Activated naive CD4-positive, alpha-beta T cell treated with anti-CD3 and anti-CD28 coated beads for 36 hours (primary cell): Measurements from ENCODE around the gene CCDC149. TPM values are rescaled to one million over a fixed set of nuclear protein-coding genes. Genes with fewer than 3 reads are reported as not detected.
"Not testable (repeated sequence)": the region's sequence is repeated elsewhere in the genome, so short reads cannot be mapped to it uniquely, and the experiment has no call there.

Experiments used
- CTCF ChIA-PET: fragments of 350-600 bp; sonication (Branson Sonifier 250); formaldehyde crosslinking; loops from one replicate; lab custom pipeline; 2021; ENCODE audit warnings: antibody characterized with exemption; lab: Charles Lee
- DNase-seq: peaks from one replicate; pipeline ENCODE4 v3.0.0-alpha.2; 2020
- H3K27ac Mint-ChIP-seq: one replicate; pipeline ENCODE4 v1.8.0; 2021; ENCODE audit warnings: mild to moderate bottlenecking, mixed read lengths
- H3K27me3 Mint-ChIP-seq: one replicate; pipeline ENCODE4 v1.8.0; 2021; ENCODE audit warnings: low read depth, mixed read lengths
- H3K36me3 Mint-ChIP-seq: one replicate; pipeline ENCODE4 v1.8.0; 2021; ENCODE audit warnings: low read depth, mixed read lengths
- H3K4me1 Mint-ChIP-seq: one replicate; pipeline ENCODE4 v1.8.0; 2021; ENCODE audit warnings: low read depth, mixed read lengths
- H3K4me3 Mint-ChIP-seq: one replicate; pipeline ENCODE4 v1.8.0; 2021; ENCODE audit warnings: mild to moderate bottlenecking, moderate library complexity, mixed read lengths
- H3K9me3 Mint-ChIP-seq: one replicate; pipeline ENCODE4 v1.8.0; 2021; ENCODE audit warnings: mixed read lengths
- intact Hi-C: fragments of 100-400 bp; cut with micrococcal nuclease; formaldehyde crosslinking; loops from one replicate; pipeline ENCODE4 v1.15.1; 2023
- total RNA-seq, 2 experiments: library from RNA; stranded (reverse); gene quantifications; one replicate each; pipeline ENCODE4 v1.2.3, GENCODE V29; 2021

Gene CCDC149
- total RNA-seq, 2 experiments from 2014 or later: not detected

- CTCF ChIA-PET: no interaction called here
- H3K4me1 Mint-ChIP-seq: peaks cover 2% of the 10 kb centered on the region
- no peak for DNase-seq
- peak overlapping the region; percentile 19 for H3K4me3 Mint-ChIP-seq
- no peak overlapping the region for H3K27ac Mint-ChIP-seq
- H3K9me3 Mint-ChIP-seq: peaks cover 3% of the 10 kb centered on the region
- peaks cover 1% of the 10 kb centered on the region for H3K36me3 Mint-ChIP-seq
- intact Hi-C loops: no loop called here
- H3K27me3 Mint-ChIP-seq: peaks cover 41% of the 10 kb centered on the region
Observed at GRCh38 chr4:24913119-24913485, 260 bp upstream of the CCDC149 start.

GRCh38 chr4:24910499-24910898 lies 2.3 kb downstream of the CCDC149 start:
- no peak for DNase-seq

GRCh38 chr4:24909606-24910005 lies 3.2 kb downstream of the CCDC149 start:
- H3K4me3 Mint-ChIP-seq, H3K27ac Mint-ChIP-seq, H3K36me3 Mint-ChIP-seq, H3K4me1 Mint-ChIP-seq, intact Hi-C loops, CTCF ChIA-PET, DNase-seq, H3K9me3 Mint-ChIP-seq: not testable (repeated sequence)
- peaks cover 26% of the 10 kb centered on the region for H3K27me3 Mint-ChIP-seq

More at GRCh38 chr4:24910499-24910898, 2.3 kb downstream of the CCDC149 start:
- no peak overlapping the region for H3K4me3 Mint-ChIP-seq
- no peak overlapping the region for H3K27ac Mint-ChIP-seq
- intact Hi-C loops: no loop called here
- H3K4me1 Mint-ChIP-seq: peaks cover 2% of the 10 kb centered on the region
- H3K36me3 Mint-ChIP-seq: peaks cover 1% of the 10 kb centered on the region
- H3K27me3 Mint-ChIP-seq: peaks cover 32% of the 10 kb centered on the region
- CTCF ChIA-PET: no interaction called here
- H3K9me3 Mint-ChIP-seq: peaks cover 3% of the 10 kb centered on the region

- Mint-ChIP-seq H3K9me3 (no peaks in the 10 kb centered on the region), H3K27me3 (no peaks in the 10 kb centered on the region), H3K4me3 (no peak overlapping the region), H3K36me3 (no peaks in the 10 kb centered on the region), H3K4me1 (no peaks in the 10 kb centered on the region), H3K27ac (no peak overlapping the region)
- CTCF ChIA-PET: no interaction called here
- intact Hi-C loops: no loop called here
- DNase-seq: no peak
Observed at GRCh38 chr4:24897639-24898038, 15.2 kb downstream of the CCDC149 start.

- Mint-ChIP-seq H3K36me3 (no peaks in the 10 kb centered on the region), H3K4me1 (no peaks in the 10 kb centered on the region), H3K27ac (no peak overlapping the region), H3K9me3 (no peaks in the 10 kb centered on the region), H3K4me3 (no peak overlapping the region), H3K27me3 (no peaks in the 10 kb centered on the region)
- DNase-seq: no peak
- intact Hi-C loops: no loop called here
- CTCF ChIA-PET: no interaction called here
Observed at GRCh38 chr4:24896977-24897376, 15.9 kb downstream of the CCDC149 start.

- H3K4me3 Mint-ChIP-seq: no peak overlapping the region
- no peaks in the 10 kb centered on the region for H3K36me3 Mint-ChIP-seq
- no peaks in the 10 kb centered on the region for H3K9me3 Mint-ChIP-seq
- H3K4me1 Mint-ChIP-seq: no peaks in the 10 kb centered on the region
- no peak for DNase-seq
- no peak overlapping the region for H3K27ac Mint-ChIP-seq
- intact Hi-C loops: no loop called here
- no peaks in the 10 kb centered on the region for H3K27me3 Mint-ChIP-seq
- CTCF ChIA-PET: no interaction called here
Observed at GRCh38 chr4:24896056-24896455, 16.8 kb downstream of the CCDC149 start.

GRCh38 chr4:24895461-24895860 lies 17.4 kb downstream of the CCDC149 start:
- Mint-ChIP-seq H3K9me3 (no peaks in the 10 kb centered on the region), H3K27ac (no peak overlapping the region), H3K4me1 (no peaks in the 10 kb centered on the region), H3K27me3 (no peaks in the 10 kb centered on the region), H3K4me3 (no peak overlapping the region), H3K36me3 (no peaks in the 10 kb centered on the region)
- CTCF ChIA-PET: no interaction called here
- DNase-seq: no peak
- intact Hi-C loops: no loop called here

GRCh38 chr4:24894846-24895245 lies 18.0 kb downstream of the CCDC149 start:
- DNase-seq: no peak
- CTCF ChIA-PET: no interaction called here
- H3K9me3 Mint-ChIP-seq: no peaks in the 10 kb centered on the region
- H3K36me3 Mint-ChIP-seq: no peaks in the 10 kb centered on the region
- H3K27ac Mint-ChIP-seq: no peak overlapping the region
- no peaks in the 10 kb centered on the region for H3K4me1 Mint-ChIP-seq
- H3K27me3 Mint-ChIP-seq: no peaks in the 10 kb centered on the region
- no peak overlapping the region for H3K4me3 Mint-ChIP-seq
- intact Hi-C loops: no loop called here

GRCh38 chr4:24894243-24894642 lies 18.6 kb downstream of the CCDC149 start:
- H3K27ac Mint-ChIP-seq: no peak overlapping the region
- intact Hi-C loops: no loop called here
- H3K9me3 Mint-ChIP-seq: no peaks in the 10 kb centered on the region
- DNase-seq: no peak
- H3K4me3 Mint-ChIP-seq: no peak overlapping the region
- CTCF ChIA-PET: no interaction called here
- no peaks in the 10 kb centered on the region for H3K4me1 Mint-ChIP-seq
- no peaks in the 10 kb centered on the region for H3K36me3 Mint-ChIP-seq
- no peaks in the 10 kb centered on the region for H3K27me3 Mint-ChIP-seq

- CTCF ChIA-PET: no interaction called here
- H3K36me3 Mint-ChIP-seq: no peaks in the 10 kb centered on the region
- intact Hi-C loops: no loop called here
Observed at GRCh38 chr4:24892778-24893177, 20.1 kb downstream of the CCDC149 start.

GRCh38 chr4:24892278-24892677 lies 20.6 kb downstream of the CCDC149 start:
- CTCF ChIA-PET: no interaction called here
- H3K36me3 Mint-ChIP-seq: no peaks in the 10 kb centered on the region
- no peaks in the 10 kb centered on the region for H3K9me3 Mint-ChIP-seq
- peaks cover 2% of the 10 kb centered on the region for H3K27me3 Mint-ChIP-seq
- intact Hi-C loops: no loop called here
- no peaks in the 10 kb centered on the region for H3K4me1 Mint-ChIP-seq
- DNase-seq: no peak
- no peak overlapping the region for H3K4me3 Mint-ChIP-seq
- H3K27ac Mint-ChIP-seq: no peak overlapping the region

More at GRCh38 chr4:24892778-24893177, 20.1 kb downstream of the CCDC149 start:
- Mint-ChIP-seq H3K4me3 (no peak overlapping the region), H3K27me3 (no peaks in the 10 kb centered on the region), H3K9me3 (no peaks in the 10 kb centered on the region), H3K27ac (no peak overlapping the region), H3K4me1 (no peaks in the 10 kb centered on the region)
- no peak for DNase-seq

GRCh38 chr4:24890561-24891126 lies 22.2 kb downstream of the CCDC149 start:
- no peaks in the 10 kb centered on the region for H3K4me1 Mint-ChIP-seq
- no peaks in the 10 kb centered on the region for H3K9me3 Mint-ChIP-seq
- no peak overlapping the region for H3K27ac Mint-ChIP-seq
- H3K4me3 Mint-ChIP-seq: no peak overlapping the region
- H3K27me3 Mint-ChIP-seq: peaks cover 2% of the 10 kb centered on the region
- intact Hi-C loops: no loop called here
- H3K36me3 Mint-ChIP-seq: no peaks in the 10 kb centered on the region
- DNase-seq: no peak
- CTCF ChIA-PET: no interaction called here

GRCh38 chr4:24889991-24890390 lies 22.9 kb downstream of the CCDC149 start:
- no peaks in the 10 kb centered on the region for H3K4me1 Mint-ChIP-seq
- CTCF ChIA-PET: interaction anchor here (0.9 kb wide), 1 partner anchor 12 kb away, joined by 4 read pairs; no protein-coding TSS in a partner anchor
- no peaks in the 10 kb centered on the region for H3K9me3 Mint-ChIP-seq
- no peak overlapping the region for H3K4me3 Mint-ChIP-seq
- intact Hi-C loops: no loop called here
- peaks cover 2% of the 10 kb centered on the region for H3K27me3 Mint-ChIP-seq
- H3K27ac Mint-ChIP-seq: no peak overlapping the region
- DNase-seq: no peak
- no peaks in the 10 kb centered on the region for H3K36me3 Mint-ChIP-seq
